ENCODE measurements around the gene PHOX2B. TPM values are rescaled to one million over a fixed set of nuclear protein-coding genes. Genes with fewer than 3 reads are reported as not detected.
"Not testable (repeated sequence)": the region's sequence is repeated elsewhere in the genome, so short reads cannot be mapped to it uniquely, and the experiment has no call there.

The PHOX2B gene
- total RNA-seq, 1 donor from 2014 or later = not detected

DNA sequence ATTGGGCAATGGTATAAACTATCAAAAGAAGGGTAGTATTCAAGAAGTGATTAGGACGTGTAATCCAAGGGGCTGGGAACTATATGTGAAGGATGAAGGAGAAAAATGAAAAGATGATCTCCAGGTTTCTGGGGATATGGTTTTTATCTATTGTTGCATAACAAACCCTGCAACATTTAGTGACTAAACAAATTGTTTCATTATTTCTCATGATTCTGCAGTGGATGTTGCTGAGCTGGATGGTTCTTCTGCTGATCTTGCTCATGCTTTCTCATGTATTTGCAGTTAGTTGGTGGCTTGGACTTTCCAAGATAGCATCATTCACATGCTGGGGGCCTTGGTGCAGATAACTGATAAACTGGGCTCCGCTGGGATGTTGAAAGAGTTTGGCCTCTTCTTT, 29.1 kb downstream of the PHOX2B start:
- ATAC-seq (ENCODE audit: poor library complexity) = no peak

DNA sequence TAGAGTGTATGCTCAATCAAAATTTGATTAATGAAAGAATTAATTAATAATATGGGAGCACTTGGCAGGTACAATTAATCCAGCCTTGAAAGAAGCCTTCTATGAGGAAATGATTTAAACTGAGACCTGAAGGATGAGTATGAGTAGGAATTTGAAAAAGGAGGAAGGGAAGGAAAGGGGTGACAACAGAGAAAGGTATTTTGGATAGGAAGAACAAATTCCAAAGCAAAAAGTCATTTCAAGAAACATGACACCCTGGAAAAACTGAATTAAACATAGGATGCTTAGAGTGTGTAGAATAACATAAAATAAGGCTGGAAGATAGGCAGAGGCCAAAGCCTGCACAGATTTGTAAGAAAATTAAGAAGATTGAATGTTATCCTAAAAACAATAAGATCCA, 29.6 kb downstream of the PHOX2B start:
- intact Hi-C loops (cut with DNase I) = no loop called here
- DNase-seq (no peak), ATAC-seq (ENCODE audit: poor library complexity) (no peak)

More for the DNA sequence above, 29.1 kb downstream of the PHOX2B start:
- intact Hi-C loops (cut with DNase I) = no loop called here
- no peak for DNase-seq

DNA sequence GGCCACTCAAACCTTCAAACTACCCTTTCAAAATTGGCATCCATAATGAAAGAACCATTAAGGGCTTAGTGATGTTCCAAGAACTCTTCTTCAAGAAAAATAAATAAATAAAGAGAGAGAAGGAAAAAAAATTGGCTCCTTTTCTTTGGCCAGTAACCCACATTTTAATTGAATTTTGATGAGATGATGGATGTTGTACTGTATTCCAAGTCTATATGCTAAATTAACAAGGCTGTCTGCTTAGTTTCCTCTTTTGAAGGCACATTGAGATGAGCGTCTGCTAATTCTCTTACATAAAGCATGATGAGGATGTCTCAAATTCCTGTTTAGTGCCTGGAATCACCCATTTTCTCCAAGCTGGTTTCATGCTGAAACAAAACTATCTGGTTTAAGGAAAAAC, 33.4 kb downstream of the PHOX2B start:
- no peak for DNase-seq
- no peak for ATAC-seq (ENCODE audit: poor library complexity)
- intact Hi-C loops (cut with DNase I) = no loop called here

DNA sequence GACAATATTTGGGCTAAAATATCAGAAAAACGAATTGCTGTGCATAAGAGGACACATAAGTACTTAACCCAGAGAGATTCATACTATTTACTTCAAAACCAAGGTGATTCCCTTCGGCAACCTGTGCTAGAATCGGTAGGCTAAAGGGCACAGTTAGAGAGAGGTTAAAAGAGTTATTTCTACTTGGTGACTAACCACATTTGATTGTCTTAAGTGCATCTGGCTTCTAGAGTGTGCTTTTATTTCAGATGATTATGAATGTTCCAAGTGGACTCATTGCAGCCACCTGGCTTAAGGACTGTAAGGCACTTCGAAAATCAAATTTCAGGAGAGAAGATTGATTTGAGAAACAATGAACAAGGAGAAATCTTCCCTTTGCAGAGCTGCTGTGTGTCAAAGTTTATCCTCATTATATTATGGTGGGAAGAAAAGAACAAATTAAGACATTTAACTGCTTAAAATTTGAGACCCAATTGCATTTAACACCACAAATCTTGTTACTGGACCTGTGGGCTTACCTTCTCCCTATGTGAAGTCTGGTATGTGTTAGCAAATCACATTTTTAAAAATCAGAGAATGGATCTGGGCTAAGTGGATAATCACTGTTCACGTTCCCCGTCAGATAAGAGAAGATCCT, 34.0 kb downstream of the PHOX2B start:
- intact Hi-C loops (cut with DNase I) = no loop called here
- ATAC-seq (ENCODE audit: poor library complexity) = no peak
- DNase-seq = no peak

- DNase-seq (no peak), ATAC-seq (ENCODE audit: poor library complexity) (no peak)
- intact Hi-C loops (cut with DNase I) = no loop called here
These were observed 34.8 kb downstream of the PHOX2B start for GRCh38 chr4:41713768-41714167.

DNA sequence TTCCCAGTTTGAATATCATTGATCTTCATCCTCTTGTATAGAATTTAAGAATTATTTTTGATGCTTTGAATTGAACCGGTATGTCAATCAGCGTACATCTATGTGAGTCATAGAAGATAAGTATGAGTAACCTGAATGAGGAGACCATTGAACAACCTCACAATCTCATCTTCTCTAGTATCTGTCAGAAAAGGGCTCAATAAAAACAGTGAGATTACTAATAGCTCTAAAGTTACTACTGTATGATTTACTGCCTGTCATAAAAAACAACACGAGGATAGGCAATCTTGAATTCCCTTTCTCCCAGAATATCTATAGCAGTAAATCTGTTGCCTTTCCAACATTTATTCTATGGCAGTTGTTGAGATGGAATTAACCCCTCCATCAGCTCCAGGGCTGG, 36.1 kb downstream of the PHOX2B start:
- intact Hi-C loops (cut with DNase I) = no loop called here
- no peak for DNase-seq
- ATAC-seq (ENCODE audit: poor library complexity) = no peak

GRCh38 chr4:41711654-41712053, 36.9 kb downstream of the PHOX2B start:
- ATAC-seq (ENCODE audit: poor library complexity); intact Hi-C loops (cut with DNase I); DNase-seq: not testable (repeated sequence)

DNA sequence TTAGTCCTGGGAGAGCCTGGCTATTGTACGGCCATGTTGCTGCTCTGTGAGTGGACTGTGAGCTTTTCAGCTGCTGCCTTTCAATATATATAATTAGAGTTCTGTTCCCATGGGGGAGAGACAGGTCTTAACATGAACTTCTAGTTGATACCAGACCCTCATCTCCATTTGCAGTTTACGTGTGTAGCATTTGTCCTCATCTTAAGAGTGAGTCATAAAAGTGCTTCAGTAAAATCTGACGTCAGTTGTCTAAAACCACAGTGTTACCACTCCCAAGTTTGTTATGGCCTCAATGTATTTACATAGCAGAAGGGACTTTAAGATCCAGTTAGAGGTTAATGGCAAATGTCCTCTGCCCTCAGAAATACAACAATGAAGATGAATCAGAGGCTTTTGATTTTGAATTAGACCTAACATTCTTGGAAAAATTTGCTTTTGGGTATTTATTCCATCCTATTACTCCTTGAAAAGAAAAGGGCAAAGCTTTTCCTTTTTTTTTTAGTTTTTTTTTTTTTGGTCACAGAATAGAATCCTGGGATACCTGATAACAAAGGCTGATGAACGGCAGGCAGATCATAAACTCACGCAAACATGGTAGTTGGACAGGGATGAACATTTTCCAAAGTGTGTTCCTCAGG, 38.6 kb downstream of the PHOX2B start:
- intact Hi-C loops (cut with DNase I) = no loop called here
- ATAC-seq (ENCODE audit: poor library complexity) = no peak
- DNase-seq = no peak

GRCh38 chr4:41703785-41704184, 44.7 kb downstream of the PHOX2B start:
- DNase-seq = no peak
- intact Hi-C loops (cut with DNase I) = no loop called here
- no peak for ATAC-seq (ENCODE audit: poor library complexity)

- peak; percentile 25 for ATAC-seq (ENCODE audit: poor library complexity)
- intact Hi-C loops (cut with DNase I) = no loop called here
- no peak for DNase-seq
These were observed 45.8 kb downstream of the PHOX2B start for GRCh38 chr4:41702770-41703169.

DNA sequence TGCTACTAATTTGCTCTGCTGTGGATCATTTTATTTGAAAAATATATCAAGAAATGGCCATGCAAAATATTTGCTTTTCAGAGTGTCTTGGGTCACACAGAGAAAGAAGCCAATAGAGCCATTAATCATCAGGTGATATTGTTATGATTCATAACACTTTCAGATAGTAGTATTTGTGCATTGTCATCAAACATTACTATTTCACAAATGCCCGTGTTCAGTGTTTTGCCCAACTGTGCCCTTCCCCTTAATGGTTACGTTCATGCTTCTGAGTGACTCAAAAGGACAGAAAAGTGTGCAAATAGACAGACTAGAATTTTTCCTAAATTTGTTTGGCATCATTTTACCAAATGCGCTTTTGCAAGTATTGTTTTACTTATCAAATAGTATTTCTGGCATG, 46.5 kb downstream of the PHOX2B start:
- no peak for ATAC-seq (ENCODE audit: poor library complexity)
- intact Hi-C loops (cut with DNase I) = no loop called here

GRCh38 chr4:41696763-41697162, 51.8 kb downstream of the PHOX2B start:
- no peak for ATAC-seq (ENCODE audit: poor library complexity)
- intact Hi-C loops (cut with DNase I) = loop anchor here (10.0 kb wide), 1 partner anchor 118 kb away; no protein-coding TSS in a partner anchor
- DNase-seq = no peak

More for the DNA sequence above, 46.5 kb downstream of the PHOX2B start:
- no peak for DNase-seq

- ATAC-seq (ENCODE audit: poor library complexity) (no peak), DNase-seq (no peak)
- intact Hi-C loops (cut with DNase I) = loop anchor here (10.0 kb wide), 1 partner anchor 119 kb away; no protein-coding TSS in a partner anchor
These were observed 52.4 kb downstream of the PHOX2B start for GRCh38 chr4:41696131-41696530.

Other genes with a start within 250 kb of the PHOX2B start
- 272 TPM for gene LIMCH1, start 210.6 kb downstream of the PHOX2B start, total RNA-seq
- 19.6 TPM for gene TMEM33, start 186.7 kb upstream of the PHOX2B start, total RNA-seq
- gene DCAF4L1, start 233.0 kb upstream of the PHOX2B start, total RNA-seq = 0.19 TPM
- 72.2 TPM for gene SLC30A9, start 241.8 kb upstream of the PHOX2B start, total RNA-seq